Transverse colon (tissue), 3 donors: Measurements from ENCODE around the gene PUDP.

Experiments used
- CTCF ChIP-seq, 5 experiments: fragments of 200-600 bp in 3 of 5; fragments of 450-650 bp in 2 of 5; sonication (generic) in 3 of 5; IDR thresholded peaks; 1 replicate in 2 of 5; 2 replicates in 3 of 5; pipeline ENCODE4 v1.5.1; 2016 to 2017; ENCODE audit warnings: antibody characterized with exemption in 5 of 5, inconsistent platforms in 3 of 5, mild to moderate bottlenecking in 2 of 5, moderate library complexity in 1 of 5
- POLR2A ChIP-seq: fragments of 450-650 bp; IDR thresholded peaks from one replicate; pipeline ENCODE4 v1.6.1; 2016; ENCODE audit warnings: antibody characterized with exemption, mild to moderate bottlenecking, moderate library complexity

GRCh38 chrX:7024850-7025249 lies 123.1 kb downstream of the PUDP start:
- TF ChIP-seq CTCF (IDR thresholded peaks at IDR 0.05) (no peak), POLR2A (no peak)
